HG02763 (cell line): Measurements from ENCODE around the gene CALN1.

Experiments
- ATAC-seq: cut with Tn5 transposase; IDR thresholded peaks from one replicate; pipeline ENCODE4 v1.9.1; 2021; ENCODE audit warnings: mild to moderate bottlenecking, moderate library complexity; ENCODE audit not compliant: unreplicated experiment

CALN1 gene

GRCh38 chr7:72055426-72055825 is 356.7 kb downstream of the CALN1 start:
- no peak for ATAC-seq

- ATAC-seq = no peak
Observed at GRCh38 chr7:72053292-72053691, 358.8 kb downstream of the CALN1 start.

- ATAC-seq = no peak
Observed at GRCh38 chr7:72048420-72048819, 363.7 kb downstream of the CALN1 start.

GRCh38 chr7:72042855-72043254 is 369.3 kb downstream of the CALN1 start:
- no peak for ATAC-seq

GRCh38 chr7:72040641-72041040 is 371.5 kb downstream of the CALN1 start:
- no peak for ATAC-seq

- no peak for ATAC-seq
Observed at GRCh38 chr7:72039460-72039859, 372.7 kb downstream of the CALN1 start.

- no peak for ATAC-seq
Observed at GRCh38 chr7:72038022-72038732, 374.0 kb downstream of the CALN1 start.

GRCh38 chr7:72037516-72037915 is 374.6 kb downstream of the CALN1 start:
- no peak for ATAC-seq

- no peak for ATAC-seq
Observed at GRCh38 chr7:72035266-72035665, 376.9 kb downstream of the CALN1 start.

GRCh38 chr7:72032934-72033333 is 379.2 kb downstream of the CALN1 start:
- ATAC-seq = no peak

GRCh38 chr7:72030994-72031667 is 381.0 kb downstream of the CALN1 start:
- ATAC-seq = no peak

- no peak for ATAC-seq
Observed at GRCh38 chr7:72028267-72028666, 383.9 kb downstream of the CALN1 start.

- ATAC-seq = no peak
Observed at GRCh38 chr7:72025381-72025960, 386.7 kb downstream of the CALN1 start.

GRCh38 chr7:72023926-72024325 is 388.2 kb downstream of the CALN1 start:
- no peak for ATAC-seq

- ATAC-seq = no peak
Observed at GRCh38 chr7:72021716-72022115, 390.4 kb downstream of the CALN1 start.

- ATAC-seq = no peak
Observed at GRCh38 chr7:72020311-72020710, 391.8 kb downstream of the CALN1 start.

GRCh38 chr7:72019436-72019835 is 392.7 kb downstream of the CALN1 start:
- no peak for ATAC-seq

GRCh38 chr7:72017756-72018155 is 394.4 kb downstream of the CALN1 start:
- no peak for ATAC-seq

GRCh38 chr7:72016574-72016973 is 395.6 kb downstream of the CALN1 start:
- no peak for ATAC-seq

GRCh38 chr7:72015136-72015535 is 397.0 kb downstream of the CALN1 start:
- ATAC-seq = no peak

- ATAC-seq = no peak
Observed at GRCh38 chr7:72007018-72007417, 405.1 kb downstream of the CALN1 start.

GRCh38 chr7:72003236-72003635 is 408.9 kb downstream of the CALN1 start:
- ATAC-seq = no peak
